Fibroblast of lung (primary cell): ENCODE data around the gene PLEKHM1.

Experiments
- CTCF ChIP-seq, 2 donors: IDR thresholded peaks in 1 of 2; conservative IDR thresholded peaks in 1 of 2; 1 replicate in 1 of 2; 2 replicates in 1 of 2; pipeline ENCODE4 v1.5.1; 2011 to 2012; ENCODE audit warnings: low read length in 2 of 2, control low read depth in 1 of 2, inconsistent platforms in 1 of 2, low read depth in 1 of 2, mild to moderate bottlenecking in 1 of 2
- EZH2 ChIP-seq: IDR thresholded peaks from 2 replicates; pipeline ENCODE4 v1.5.1; 2012; ENCODE audit warnings: low read length, control low read depth, mild to moderate bottlenecking; ENCODE audit errors: missing control alignments

- TF ChIP-seq CTCF (conservative IDR thresholded peaks at IDR 0.05 in 1 of 2, IDR thresholded peaks at IDR 0.05 in 1 of 2; ENCODE audit: low read depth in 1 of 2, low read length in 2 of 2) (no peak), EZH2 (no peak)
These were observed 79.0 kb downstream of the PLEKHM1 start for GRCh38 chr17:45411348-45412105.
